Activated CD8-positive, alpha-beta memory T cell treated with anti-CD3 and anti-CD28 coated beads, Interleukin-2, amount 50 U/mL, for 4 hours (primary cell): ENCODE measurements around the gene APPL1.

ENCODE experiments used
- DNase-seq: peaks from one replicate; pipeline ENCODE4 v3.0.0-alpha.2; 2020

Gene APPL1

GRCh38 chr3:57227204-57227929 lies at the start of gene APPL1:
Gene APPL1 (plus strand): TSS chr3:57227729. CDS start chr3:57227884, 155 bp downstream.
- DNase-seq: peak; percentile 87

- no peak for DNase-seq
These were observed 47.7 kb upstream of the APPL1 start for GRCh38 chr3:57179580-57180410.

- DNase-seq: no peak
These were observed 43.0 kb upstream of the APPL1 start for GRCh38 chr3:57184526-57184925.

GRCh38 chr3:57192028-57192427 lies 35.5 kb upstream of the APPL1 start:
- no peak for DNase-seq

- DNase-seq: no peak
These were observed 32.9 kb upstream of the APPL1 start for GRCh38 chr3:57194641-57195040.

- DNase-seq: no peak
These were observed 27.6 kb upstream of the APPL1 start, which contains the start of gene HESX1 for GRCh38 chr3:57199895-57200297. Gene HESX1 (minus strand): TSS chr3:57199978. CDS start chr3:57199918, 60 bp downstream.

GRCh38 chr3:57206423-57206822 lies 21.1 kb upstream of the APPL1 start:
- DNase-seq: no peak

GRCh38 chr3:57221883-57222282 lies 5.6 kb upstream of the APPL1 start:
- DNase-seq: no peak

GRCh38 chr3:57224856-57225255 lies 2.7 kb upstream of the APPL1 start:
- DNase-seq: no peak

- DNase-seq: no peak
These were observed 1.4 kb upstream of the APPL1 start for GRCh38 chr3:57226176-57226575.

- peak; percentile 43 for DNase-seq
These were observed 612 bp downstream of the APPL1 start for GRCh38 chr3:57227930-57228751.

- DNase-seq: no peak
These were observed 2.5 kb downstream of the APPL1 start for GRCh38 chr3:57230006-57230405.

GRCh38 chr3:57233799-57234198 lies 6.3 kb downstream of the APPL1 start:
- DNase-seq: no peak

GRCh38 chr3:57234613-57235575 lies 7.4 kb downstream of the APPL1 start:
- no peak for DNase-seq

- DNase-seq: no peak
These were observed 17.4 kb downstream of the APPL1 start for GRCh38 chr3:57244946-57245345.

- no peak for DNase-seq
These were observed 24.9 kb downstream of the APPL1 start for GRCh38 chr3:57252404-57252803.

- DNase-seq: no peak
These were observed 29.3 kb downstream of the APPL1 start for GRCh38 chr3:57256844-57257243.

GRCh38 chr3:57257678-57258077 lies 30.1 kb downstream of the APPL1 start:
- DNase-seq: no peak

GRCh38 chr3:57261119-57261518 lies 33.6 kb downstream of the APPL1 start:
- DNase-seq: no peak

- DNase-seq: no peak
These were observed 34.4 kb downstream of the APPL1 start for GRCh38 chr3:57261929-57262328.

- no peak for DNase-seq
These were observed 40.9 kb downstream of the APPL1 start for GRCh38 chr3:57268416-57268815.

- DNase-seq: no peak
These were observed 47.3 kb downstream of the APPL1 start for GRCh38 chr3:57274845-57275244.
